Measurements from ENCODE around the gene TPP2.

Gene TPP2

GRCh38 chr13:102694937-102695336 lies 98.2 kb downstream of the TPP2 start, which contains the start of gene METTL21C:
Gene METTL21C, minus strand, starts transcription at chr13:102695044. Its CDS starts 546 bp downstream, at chr13:102694498.
- no peak for DNase-seq (ENCODE audit: low spot score)

GRCh38 chr13:102696465-102696864 lies 99.7 kb downstream of the TPP2 start:
- no peak for DNase-seq (ENCODE audit: low spot score)

GRCh38 chr13:102697264-102697663 lies 100.5 kb downstream of the TPP2 start:
- DNase-seq (ENCODE audit: low spot score), result no peak

- DNase-seq (ENCODE audit: low spot score), result no peak
Observed at GRCh38 chr13:102697929-102698648, 101.3 kb downstream of the TPP2 start.

- no peak for DNase-seq (ENCODE audit: low spot score)
Observed at GRCh38 chr13:102698649-102698980, 101.8 kb downstream of the TPP2 start.

GRCh38 chr13:102699504-102699903 lies 102.7 kb downstream of the TPP2 start:
- no peak for DNase-seq (ENCODE audit: low spot score)

- no peak for DNase-seq (ENCODE audit: low spot score)
Observed at GRCh38 chr13:102700088-102701031, 103.6 kb downstream of the TPP2 start.

GRCh38 chr13:102701331-102701730 lies 104.5 kb downstream of the TPP2 start:
- no peak for DNase-seq (ENCODE audit: low spot score)

- no peak for DNase-seq (ENCODE audit: low spot score)
Observed at GRCh38 chr13:102702965-102703725, 106.4 kb downstream of the TPP2 start.

GRCh38 chr13:102703726-102704035 lies 106.9 kb downstream of the TPP2 start:
- DNase-seq (ENCODE audit: low spot score), result peak; percentile 25

GRCh38 chr13:102704238-102705058 lies 107.7 kb downstream of the TPP2 start:
- peak; percentile 25 for DNase-seq (ENCODE audit: low spot score)

GRCh38 chr13:102707467-102707866 lies 110.7 kb downstream of the TPP2 start:
- peak; percentile 91 for DNase-seq (ENCODE audit: low spot score)

GRCh38 chr13:102708211-102708610 lies 111.4 kb downstream of the TPP2 start:
- no peak for DNase-seq (ENCODE audit: low spot score)

- peak; percentile 46 for DNase-seq (ENCODE audit: low spot score)
Observed at GRCh38 chr13:102708991-102709390, 112.2 kb downstream of the TPP2 start.

- DNase-seq (ENCODE audit: low spot score), result no peak
Observed at GRCh38 chr13:102709536-102709935, 112.8 kb downstream of the TPP2 start.

- DNase-seq (ENCODE audit: low spot score), result peak; percentile 20
Observed at GRCh38 chr13:102710261-102710679, 113.5 kb downstream of the TPP2 start.

- DNase-seq (ENCODE audit: low spot score), result no peak
Observed at GRCh38 chr13:102715447-102715846, 118.7 kb downstream of the TPP2 start.

GRCh38 chr13:102718746-102719145 lies 122.0 kb downstream of the TPP2 start:
- DNase-seq (ENCODE audit: low spot score), result no peak

- DNase-seq (ENCODE audit: low spot score), result peak; percentile 9
Observed at GRCh38 chr13:102721800-102722231, 125.0 kb downstream of the TPP2 start.

GRCh38 chr13:102724923-102725322 lies 128.1 kb downstream of the TPP2 start:
- DNase-seq (ENCODE audit: low spot score), result peak; percentile 69

- DNase-seq (ENCODE audit: low spot score), result peak; percentile 31
Observed at GRCh38 chr13:102726430-102726829, 129.6 kb downstream of the TPP2 start.
